Liver (tissue), 3 donors: ENCODE results near the gene LRRN4CL.

Source experiments
- ATF3 ChIP-seq: IDR thresholded peaks from 2 replicates; pipeline ENCODE4 v1.6.1; 2016; ENCODE audit warnings: antibody characterized with exemption
- CTCF ChIP-seq: fragments of 150-350 bp; IDR thresholded peaks from 2 replicates; pipeline ENCODE4 v1.5.1; 2017; ENCODE audit warnings: improper control_type of control experiment, low read depth, low read length; ENCODE audit not compliant: missing input control
- EGR1 ChIP-seq, 2 donors: IDR thresholded peaks; 2 replicates each; pipeline ENCODE4 v1.6.1; 2016 to 2018; ENCODE audit warnings: antibody characterized with exemption in 2 of 2, low read depth in 2 of 2
- FOXA1 ChIP-seq: IDR thresholded peaks from 2 replicates; pipeline ENCODE4 v1.6.1; 2016; ENCODE audit warnings: antibody characterized with exemption
- GABPA ChIP-seq, 2 donors: IDR thresholded peaks in 1 of 2; conservative IDR thresholded peaks in 1 of 2; 2 replicates each; pipeline ENCODE4 v1.6.1; 2016; ENCODE audit warnings: antibody characterized with exemption in 2 of 2, mild to moderate bottlenecking in 1 of 2, moderate library complexity in 1 of 2
- JUND ChIP-seq, 2 donors: IDR thresholded peaks; 2 replicates each; pipeline ENCODE4 v1.6.1; 2016; ENCODE audit warnings: antibody characterized with exemption in 2 of 2
- RAD21 ChIP-seq, 2 donors: IDR thresholded peaks; 2 replicates each; pipeline ENCODE4 v1.6.1; 2016; ENCODE audit warnings: antibody characterized with exemption in 2 of 2, mild to moderate bottlenecking in 2 of 2
- RXRA ChIP-seq, 2 donors: IDR thresholded peaks; 2 replicates each; pipeline ENCODE4 v1.6.1; 2017 to 2018; ENCODE audit warnings: antibody characterized with exemption in 2 of 2, mild to moderate bottlenecking in 1 of 2
- SP1 ChIP-seq: IDR thresholded peaks from 2 replicates; pipeline ENCODE4 v1.6.1; 2018; ENCODE audit warnings: antibody characterized with exemption, mild to moderate bottlenecking
- TAF1 ChIP-seq: conservative IDR thresholded peaks from 2 replicates; pipeline ENCODE4 v1.6.1; 2016; ENCODE audit warnings: antibody characterized with exemption, mild to moderate bottlenecking
- ZBTB33 ChIP-seq: IDR thresholded peaks from 2 replicates; pipeline ENCODE4 v1.6.1; 2016; ENCODE audit warnings: antibody characterized with exemption
- TF ChIP-seq, protein P1 (sequence below): IDR thresholded peaks from 2 replicates; pipeline ENCODE4 v1.6.1; 2016; ENCODE audit warnings: antibody characterized with exemption, mild to moderate bottlenecking
- TF ChIP-seq, protein P2 (sequence below): IDR thresholded peaks from 2 replicates; pipeline ENCODE4 v1.6.1; 2016; ENCODE audit warnings: antibody characterized with exemption
- donor health status: healthy.
- donor health status: healthy.

GRCh38 chr11:62721994-62722393, 32.7 kb upstream of the LRRN4CL start:
- TF ChIP-seq CTCF, result no peak
- TF ChIP-seq ATF3, result no peak
- TF ChIP-seq, protein P1, sequence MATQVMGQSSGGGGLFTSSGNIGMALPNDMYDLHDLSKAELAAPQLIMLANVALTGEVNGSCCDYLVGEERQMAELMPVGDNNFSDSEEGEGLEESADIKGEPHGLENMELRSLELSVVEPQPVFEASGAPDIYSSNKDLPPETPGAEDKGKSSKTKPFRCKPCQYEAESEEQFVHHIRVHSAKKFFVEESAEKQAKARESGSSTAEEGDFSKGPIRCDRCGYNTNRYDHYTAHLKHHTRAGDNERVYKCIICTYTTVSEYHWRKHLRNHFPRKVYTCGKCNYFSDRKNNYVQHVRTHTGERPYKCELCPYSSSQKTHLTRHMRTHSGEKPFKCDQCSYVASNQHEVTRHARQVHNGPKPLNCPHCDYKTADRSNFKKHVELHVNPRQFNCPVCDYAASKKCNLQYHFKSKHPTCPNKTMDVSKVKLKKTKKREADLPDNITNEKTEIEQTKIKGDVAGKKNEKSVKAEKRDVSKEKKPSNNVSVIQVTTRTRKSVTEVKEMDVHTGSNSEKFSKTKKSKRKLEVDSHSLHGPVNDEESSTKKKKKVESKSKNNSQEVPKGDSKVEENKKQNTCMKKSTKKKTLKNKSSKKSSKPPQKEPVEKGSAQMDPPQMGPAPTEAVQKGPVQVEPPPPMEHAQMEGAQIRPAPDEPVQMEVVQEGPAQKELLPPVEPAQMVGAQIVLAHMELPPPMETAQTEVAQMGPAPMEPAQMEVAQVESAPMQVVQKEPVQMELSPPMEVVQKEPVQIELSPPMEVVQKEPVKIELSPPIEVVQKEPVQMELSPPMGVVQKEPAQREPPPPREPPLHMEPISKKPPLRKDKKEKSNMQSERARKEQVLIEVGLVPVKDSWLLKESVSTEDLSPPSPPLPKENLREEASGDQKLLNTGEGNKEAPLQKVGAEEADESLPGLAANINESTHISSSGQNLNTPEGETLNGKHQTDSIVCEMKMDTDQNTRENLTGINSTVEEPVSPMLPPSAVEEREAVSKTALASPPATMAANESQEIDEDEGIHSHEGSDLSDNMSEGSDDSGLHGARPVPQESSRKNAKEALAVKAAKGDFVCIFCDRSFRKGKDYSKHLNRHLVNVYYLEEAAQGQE, result no peak
- TF ChIP-seq EGR1 (IDR thresholded peaks at IDR 0.05; ENCODE audit: low read depth in 2 of 2), result no peak
- no peak for TF ChIP-seq RXRA (IDR thresholded peaks at IDR 0.05)
- no peak for TF ChIP-seq GABPA (IDR thresholded peaks at IDR 0.05 in 1 of 2, conservative IDR thresholded peaks at IDR 0.05 in 1 of 2)
- TF ChIP-seq, protein P2, sequence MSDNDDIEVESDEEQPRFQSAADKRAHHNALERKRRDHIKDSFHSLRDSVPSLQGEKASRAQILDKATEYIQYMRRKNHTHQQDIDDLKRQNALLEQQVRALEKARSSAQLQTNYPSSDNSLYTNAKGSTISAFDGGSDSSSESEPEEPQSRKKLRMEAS, result no peak
- TF ChIP-seq FOXA1, result no peak
- TF ChIP-seq TAF1, result no peak
- TF ChIP-seq RAD21 (IDR thresholded peaks at IDR 0.05), result no peak
- TF ChIP-seq SP1, result no peak
- TF ChIP-seq JUND (IDR thresholded peaks at IDR 0.05), result no peak
- no peak for TF ChIP-seq ZBTB33
